SK-N-SH treated with all-trans-retinoic acid at 6 μM for 48 hours (cell line): Measurements from ENCODE around the gene ETV6.

Source experiments
- ARNTL ChIP-seq: fragments of 450-650 bp; formaldehyde crosslinking; IDR thresholded peaks from 2 replicates; pipeline ENCODE4 v1.5.0; 2020; ENCODE audit warnings: low read depth, mild to moderate bottlenecking, moderate library complexity, borderline replicate concordance
- CSDC2 ChIP-seq: fragments of 250-450 bp; sonication (Bioruptor Pico); IDR thresholded peaks from 2 replicates; pipeline ENCODE4 v1.5.0; 2020; ENCODE audit warnings: mild to moderate bottlenecking, moderate library complexity
- ESRRG ChIP-seq: fragments of 250-450 bp; sonication (Bioruptor Pico); IDR thresholded peaks from 2 replicates; pipeline ENCODE4 v1.6.1; 2021; ENCODE audit warnings: mild to moderate bottlenecking
- ISL1 ChIP-seq: fragments of 250-450 bp; sonication (Bioruptor Pico); IDR thresholded peaks from 2 replicates; pipeline ENCODE4 v2.1.2; 2022; ENCODE audit warnings: mild to moderate bottlenecking, moderate library complexity
- PPARA ChIP-seq: fragments of 250-450 bp; sonication (Bioruptor Pico); IDR thresholded peaks from 2 replicates; pipeline ENCODE4 v1.5.0; 2020; ENCODE audit warnings: mild to moderate bottlenecking, borderline replicate concordance
- RARB ChIP-seq: fragments of 250-450 bp; sonication (Bioruptor Pico); IDR thresholded peaks from 2 replicates; pipeline ENCODE4 v1.8.0; 2021; ENCODE audit warnings: mild to moderate bottlenecking, moderate library complexity
- SNAI2 ChIP-seq: fragments of 250-450 bp; sonication (Bioruptor Pico); IDR thresholded peaks from 2 replicates; pipeline ENCODE4 v1.5.0; 2020; ENCODE audit warnings: mild to moderate bottlenecking, moderate library complexity
- ZFP3 ChIP-seq: fragments of 250-450 bp; sonication (Bioruptor Pico); IDR thresholded peaks from 2 replicates; pipeline ENCODE4 v1.5.0; 2020; ENCODE audit warnings: mild to moderate bottlenecking, moderate library complexity
- ZFP30 ChIP-seq: fragments of 450-650 bp; formaldehyde crosslinking; IDR thresholded peaks from 2 replicates; pipeline ENCODE4 v1.5.0; 2022; ENCODE audit warnings: mild to moderate bottlenecking, moderate library complexity
- ZNF565 ChIP-seq: fragments of 450-650 bp; formaldehyde crosslinking; conservative IDR thresholded peaks from 2 replicates; pipeline ENCODE4 v1.5.0; 2020; ENCODE audit warnings: low read depth, mild to moderate bottlenecking, moderate library complexity
- ZNF70 ChIP-seq: fragments of 450-650 bp; formaldehyde crosslinking; IDR thresholded peaks from 2 replicates; pipeline ENCODE4 v1.5.0; 2020; ENCODE audit warnings: mild to moderate bottlenecking, moderate library complexity
- TF ChIP-seq, protein P1 (sequence below): fragments of 250-450 bp; sonication (Bioruptor Pico); IDR thresholded peaks from 2 replicates; pipeline ENCODE4 v1.5.0; 2020; ENCODE audit warnings: mild to moderate bottlenecking, moderate library complexity
- TF ChIP-seq, protein P2 (sequence below): fragments of 250-450 bp; sonication (Bioruptor Pico); IDR thresholded peaks from 2 replicates; pipeline ENCODE4 v1.8.0; 2020; ENCODE audit warnings: mild to moderate bottlenecking, moderate library complexity, borderline replicate concordance
- TF ChIP-seq, protein P3 (sequence below): fragments of 250-450 bp; sonication (Bioruptor Pico); IDR thresholded peaks from 2 replicates; pipeline ENCODE4 v1.5.1; 2021; ENCODE audit warnings: mild to moderate bottlenecking, moderate library complexity

GRCh38 chr12:11827091-11828061, 177.9 kb downstream of the ETV6 start:
- TF ChIP-seq, protein P1, sequence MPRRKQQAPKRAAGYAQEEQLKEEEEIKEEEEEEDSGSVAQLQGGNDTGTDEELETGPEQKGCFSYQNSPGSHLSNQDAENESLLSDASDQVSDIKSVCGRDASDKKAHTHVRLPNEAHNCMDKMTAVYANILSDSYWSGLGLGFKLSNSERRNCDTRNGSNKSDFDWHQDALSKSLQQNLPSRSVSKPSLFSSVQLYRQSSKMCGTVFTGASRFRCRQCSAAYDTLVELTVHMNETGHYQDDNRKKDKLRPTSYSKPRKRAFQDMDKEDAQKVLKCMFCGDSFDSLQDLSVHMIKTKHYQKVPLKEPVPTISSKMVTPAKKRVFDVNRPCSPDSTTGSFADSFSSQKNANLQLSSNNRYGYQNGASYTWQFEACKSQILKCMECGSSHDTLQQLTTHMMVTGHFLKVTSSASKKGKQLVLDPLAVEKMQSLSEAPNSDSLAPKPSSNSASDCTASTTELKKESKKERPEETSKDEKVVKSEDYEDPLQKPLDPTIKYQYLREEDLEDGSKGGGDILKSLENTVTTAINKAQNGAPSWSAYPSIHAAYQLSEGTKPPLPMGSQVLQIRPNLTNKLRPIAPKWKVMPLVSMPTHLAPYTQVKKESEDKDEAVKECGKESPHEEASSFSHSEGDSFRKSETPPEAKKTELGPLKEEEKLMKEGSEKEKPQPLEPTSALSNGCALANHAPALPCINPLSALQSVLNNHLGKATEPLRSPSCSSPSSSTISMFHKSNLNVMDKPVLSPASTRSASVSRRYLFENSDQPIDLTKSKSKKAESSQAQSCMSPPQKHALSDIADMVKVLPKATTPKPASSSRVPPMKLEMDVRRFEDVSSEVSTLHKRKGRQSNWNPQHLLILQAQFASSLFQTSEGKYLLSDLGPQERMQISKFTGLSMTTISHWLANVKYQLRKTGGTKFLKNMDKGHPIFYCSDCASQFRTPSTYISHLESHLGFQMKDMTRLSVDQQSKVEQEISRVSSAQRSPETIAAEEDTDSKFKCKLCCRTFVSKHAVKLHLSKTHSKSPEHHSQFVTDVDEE (CRISPR knock-in tag) = no peak
- no peak for TF ChIP-seq ZNF565
- TF ChIP-seq ZFP30 = no peak
- no peak for TF ChIP-seq ZNF70
- TF ChIP-seq CSDC2 = no peak
- TF ChIP-seq ISL1 (CRISPR knock-in tag) = no peak
- TF ChIP-seq, protein P2, sequence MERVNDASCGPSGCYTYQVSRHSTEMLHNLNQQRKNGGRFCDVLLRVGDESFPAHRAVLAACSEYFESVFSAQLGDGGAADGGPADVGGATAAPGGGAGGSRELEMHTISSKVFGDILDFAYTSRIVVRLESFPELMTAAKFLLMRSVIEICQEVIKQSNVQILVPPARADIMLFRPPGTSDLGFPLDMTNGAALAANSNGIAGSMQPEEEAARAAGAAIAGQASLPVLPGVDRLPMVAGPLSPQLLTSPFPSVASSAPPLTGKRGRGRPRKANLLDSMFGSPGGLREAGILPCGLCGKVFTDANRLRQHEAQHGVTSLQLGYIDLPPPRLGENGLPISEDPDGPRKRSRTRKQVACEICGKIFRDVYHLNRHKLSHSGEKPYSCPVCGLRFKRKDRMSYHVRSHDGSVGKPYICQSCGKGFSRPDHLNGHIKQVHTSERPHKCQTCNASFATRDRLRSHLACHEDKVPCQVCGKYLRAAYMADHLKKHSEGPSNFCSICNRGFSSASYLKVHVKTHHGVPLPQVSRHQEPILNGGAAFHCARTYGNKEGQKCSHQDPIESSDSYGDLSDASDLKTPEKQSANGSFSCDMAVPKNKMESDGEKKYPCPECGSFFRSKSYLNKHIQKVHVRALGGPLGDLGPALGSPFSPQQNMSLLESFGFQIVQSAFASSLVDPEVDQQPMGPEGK (CRISPR knock-in tag) = no peak
- no peak for TF ChIP-seq SNAI2 (CRISPR knock-in tag)
- TF ChIP-seq, protein P3, sequence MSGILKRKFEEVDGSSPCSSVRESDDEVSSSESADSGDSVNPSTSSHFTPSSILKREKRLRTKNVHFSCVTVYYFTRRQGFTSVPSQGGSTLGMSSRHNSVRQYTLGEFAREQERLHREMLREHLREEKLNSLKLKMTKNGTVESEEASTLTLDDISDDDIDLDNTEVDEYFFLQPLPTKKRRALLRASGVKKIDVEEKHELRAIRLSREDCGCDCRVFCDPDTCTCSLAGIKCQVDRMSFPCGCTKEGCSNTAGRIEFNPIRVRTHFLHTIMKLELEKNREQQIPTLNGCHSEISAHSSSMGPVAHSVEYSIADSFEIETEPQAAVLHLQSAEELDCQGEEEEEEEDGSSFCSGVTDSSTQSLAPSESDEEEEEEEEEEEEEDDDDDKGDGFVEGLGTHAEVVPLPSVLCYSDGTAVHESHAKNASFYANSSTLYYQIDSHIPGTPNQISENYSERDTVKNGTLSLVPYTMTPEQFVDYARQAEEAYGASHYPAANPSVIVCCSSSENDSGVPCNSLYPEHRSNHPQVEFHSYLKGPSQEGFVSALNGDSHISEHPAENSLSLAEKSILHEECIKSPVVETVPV = no peak
- no peak for TF ChIP-seq ARNTL
- TF ChIP-seq PPARA (CRISPR knock-in tag) = no peak
- no peak for TF ChIP-seq ZFP3
- no peak for TF ChIP-seq ESRRG (CRISPR knock-in tag)
- TF ChIP-seq RARB (CRISPR knock-in tag) = no peak
